ENCODE data around the gene ARHGEF4. TPM values are rescaled to one million over a fixed set of nuclear protein-coding genes. Genes with fewer than 3 reads are reported as not detected.

Gene ARHGEF4
- total RNA-seq, 1 experiment from 2014 or later: 12.6 TPM

DNA sequence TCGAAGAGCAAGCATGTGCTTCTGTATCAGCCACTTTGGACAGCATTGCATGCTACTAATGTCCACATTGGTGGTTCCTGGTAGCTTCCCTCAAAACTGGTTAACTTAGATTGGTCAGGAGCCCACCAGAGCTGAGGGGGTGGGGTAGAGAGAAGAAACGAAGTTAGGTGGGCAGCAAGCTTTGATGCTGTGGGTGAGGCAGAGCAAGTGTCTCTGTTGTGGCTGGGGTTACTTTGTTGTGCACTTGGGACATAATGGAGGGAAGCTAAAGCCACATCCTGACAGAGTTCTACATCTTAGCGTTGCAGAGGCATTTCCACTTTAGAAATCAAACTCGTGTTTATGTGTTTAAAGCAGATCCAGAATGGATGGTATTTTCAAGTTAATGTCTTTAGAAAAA lies 173.9 kb downstream of the ARHGEF4 start:
- H3K14ac ChIP-seq (ENCODE audit: insufficient read depth, low read length): no peak overlapping the region
- H4K20me1 ChIP-seq (ENCODE audit: control insufficient read depth, insufficient read depth, insufficient read length): no peaks in the 10 kb centered on the region
- no peaks in the 10 kb centered on the region for H3K79me1 ChIP-seq (ENCODE audit: insufficient read depth, low read depth, low read length, poor library complexity, severe bottlenecking)
- H3K27ac ChIP-seq (ENCODE audit: insufficient read length, low read depth, low read length): no peak overlapping the region
- H4K8ac ChIP-seq (replicated peaks; ENCODE audit: insufficient read length, low read depth, low read length): no peak overlapping the region
- no peak overlapping the region for H4K91ac ChIP-seq (ENCODE audit: insufficient read length, low read depth, low read length)
- no peaks in the 10 kb centered on the region for H3K27me3 ChIP-seq (ENCODE audit: insufficient read depth, low read length)
- H3K23ac ChIP-seq (ENCODE audit: insufficient read length, low read depth, low read length): no peak overlapping the region
- no peak overlapping the region for H2BK5ac ChIP-seq (ENCODE audit: insufficient read length, low read length)
- H3K56ac ChIP-seq (ENCODE audit: insufficient read length, low read depth, low read length): no peak overlapping the region
- H3K79me2 ChIP-seq (ENCODE audit: insufficient read depth, low read length): no peaks in the 10 kb centered on the region
- no peak overlapping the region; a peak in 1 of 7 replicates for H3K27ac Mint-ChIP-seq
- no peak overlapping the region for H3K9ac ChIP-seq (ENCODE audit: extremely low read depth, insufficient read length, low read length)
- H3K9me3 Mint-ChIP-seq: no peaks in the 10 kb centered on the region
- H3K23me2 ChIP-seq (ENCODE audit: insufficient read length, low read depth, low read length, poor library complexity, severe bottlenecking): no peaks in the 10 kb centered on the region
- H3T11ph ChIP-seq (ENCODE audit: low read length): no peak overlapping the region
- DNase-seq: no peak
- H3K4ac ChIP-seq (ENCODE audit: low read depth, low read length): no peak overlapping the region
- H2BK12ac ChIP-seq (ENCODE audit: insufficient read length, low read depth, low read length): no peak overlapping the region
- H3K27me3 Mint-ChIP-seq (ENCODE audit: low read depth): no peaks in the 10 kb centered on the region; the same call in 1 of the 2 replicates
- no peak overlapping the region for H4K5ac ChIP-seq (ENCODE audit: insufficient read length, low read depth, low read length)
- no peak overlapping the region for H2BK20ac ChIP-seq (ENCODE audit: low read depth, low read length, poor library complexity, severe bottlenecking)
- no peak overlapping the region for H3K18ac ChIP-seq (ENCODE audit: insufficient read length, low read depth, low read length)
- no peak overlapping the region for H3K4me2 ChIP-seq (ENCODE audit: insufficient read depth, insufficient read length, low read length)
- H2BK15ac ChIP-seq (ENCODE audit: low read depth, low read length): no peak overlapping the region
- peaks cover 7 to 13% of the 10 kb centered on the region in 2 experiments for H3K4me1 Mint-ChIP-seq
- no peaks in the 10 kb centered on the region for H3K9me3 ChIP-seq (ENCODE audit: control insufficient read depth, low read depth, low read length)
- H2AK5ac ChIP-seq (ENCODE audit: insufficient read length, low read length): no peak overlapping the region
- no peak overlapping the region for H2BK120ac ChIP-seq (ENCODE audit: low read depth, low read length, poor library complexity, severe bottlenecking)
- no peak overlapping the region for H2AFZ ChIP-seq (ENCODE audit: low read length)
- TF ChIP-seq, protein P1, sequence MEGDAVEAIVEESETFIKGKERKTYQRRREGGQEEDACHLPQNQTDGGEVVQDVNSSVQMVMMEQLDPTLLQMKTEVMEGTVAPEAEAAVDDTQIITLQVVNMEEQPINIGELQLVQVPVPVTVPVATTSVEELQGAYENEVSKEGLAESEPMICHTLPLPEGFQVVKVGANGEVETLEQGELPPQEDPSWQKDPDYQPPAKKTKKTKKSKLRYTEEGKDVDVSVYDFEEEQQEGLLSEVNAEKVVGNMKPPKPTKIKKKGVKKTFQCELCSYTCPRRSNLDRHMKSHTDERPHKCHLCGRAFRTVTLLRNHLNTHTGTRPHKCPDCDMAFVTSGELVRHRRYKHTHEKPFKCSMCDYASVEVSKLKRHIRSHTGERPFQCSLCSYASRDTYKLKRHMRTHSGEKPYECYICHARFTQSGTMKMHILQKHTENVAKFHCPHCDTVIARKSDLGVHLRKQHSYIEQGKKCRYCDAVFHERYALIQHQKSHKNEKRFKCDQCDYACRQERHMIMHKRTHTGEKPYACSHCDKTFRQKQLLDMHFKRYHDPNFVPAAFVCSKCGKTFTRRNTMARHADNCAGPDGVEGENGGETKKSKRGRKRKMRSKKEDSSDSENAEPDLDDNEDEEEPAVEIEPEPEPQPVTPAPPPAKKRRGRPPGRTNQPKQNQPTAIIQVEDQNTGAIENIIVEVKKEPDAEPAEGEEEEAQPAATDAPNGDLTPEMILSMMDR (conservative IDR thresholded peaks at IDR 0.05): no peak
- no peaks in the 10 kb centered on the region; the same call in 1 of the 2 replicates for H3K4me1 ChIP-seq (ENCODE audit: insufficient read depth, low read length)
- no CpG with 5 or more reads among the region's 4 CpGs for WGBS (ENCODE audit: extremely low coverage, insufficient read length, low lambda C conversion rate)
- H3K4me3 Mint-ChIP-seq: no peak overlapping the region
- no peaks in the 10 kb centered on the region; a peak in 1 of 7 replicates for H3K36me3 Mint-ChIP-seq (ENCODE audit: insufficient read depth in 1 of 3, low read depth in 3 of 3)
